OCI-LY1 (cell line): ENCODE results near the gene BABAM1.

Experiments used
- H2AFZ ChIP-seq: fragments of 200-600 bp; sonication (generic), shearing (Covaris generic); 2 replicates; pipeline ENCODE4 v1.6.0; 2014; ENCODE audit warnings: antibody characterized with exemption, mild to moderate bottlenecking, low read length
- H3F3A ChIP-seq: fragments of 200-600 bp; sonication (generic), shearing (Covaris generic); 2 replicates; pipeline ENCODE4 v1.6.0; 2014; ENCODE audit warnings: mild to moderate bottlenecking, antibody characterized with exemption, low read length, moderate library complexity; ENCODE audit not compliant: insufficient read depth
- H3K27ac ChIP-seq: fragments of 200-600 bp; sonication (generic); 2 replicates; pipeline ENCODE4 v1.5.1; 2014; ENCODE audit warnings: low read length, mixed run types, mild to moderate bottlenecking, low read depth; ENCODE audit not compliant: poor library complexity, severe bottlenecking
- H3K27me3 ChIP-seq: fragments of 200-600 bp; sonication (generic); 2 replicates; pipeline ENCODE4 v1.6.0; 2014; ENCODE audit warnings: antibody characterized with exemption, mild to moderate bottlenecking, low read length, moderate library complexity; ENCODE audit not compliant: insufficient read depth
- H3K36me3 ChIP-seq: fragments of 200-600 bp; sonication (generic); 2 replicates; pipeline ENCODE4 v1.6.1; 2014; ENCODE audit warnings: mild to moderate bottlenecking, antibody characterized with exemption, low read length, moderate library complexity, mixed read lengths; ENCODE audit not compliant: insufficient read depth
- H3K4me1 ChIP-seq: fragments of 200-600 bp; sonication (generic); 2 replicates; pipeline ENCODE4 v1.5.1; 2014; ENCODE audit warnings: mild to moderate bottlenecking, low read length, moderate library complexity; ENCODE audit not compliant: insufficient read depth, severe bottlenecking
- H3K4me2 ChIP-seq: fragments of 200-600 bp; sonication (generic), shearing (Covaris generic); 2 replicates; pipeline ENCODE4 v1.6.1; 2014; ENCODE audit warnings: low read length
- H3K4me3 ChIP-seq: fragments of 200-600 bp; sonication (generic); 2 replicates; pipeline ENCODE4 v1.5.1; 2014; ENCODE audit warnings: low read length, low read depth, mild to moderate bottlenecking, mixed read lengths; ENCODE audit not compliant: poor library complexity, severe bottlenecking
- H3K79me2 ChIP-seq: fragments of 200-600 bp; shearing (Covaris generic); 2 replicates; pipeline ENCODE4 v1.6.1; 2016; ENCODE audit warnings: mixed run types, low read length, mixed read lengths; ENCODE audit not compliant: insufficient read depth
- H3K9ac ChIP-seq: fragments of 200-600 bp; sonication (generic), shearing (Covaris generic); 2 replicates; pipeline ENCODE4 v1.6.1; 2014; ENCODE audit warnings: mild to moderate bottlenecking, low read length, mixed read lengths
- H3K9me2 ChIP-seq: fragments of 200-600 bp; sonication (generic), shearing (Covaris generic); 2 replicates; pipeline ENCODE4 v1.6.1; 2014; ENCODE audit warnings: low read depth, mild to moderate bottlenecking, low read length, mixed read lengths
- H3K9me3 ChIP-seq: fragments of 200-600 bp; shearing (Covaris generic); 2 replicates; pipeline ENCODE4 v1.6.1; 2014; ENCODE audit warnings: low read length, mixed read lengths
- H4K20me1 ChIP-seq: fragments of 200-600 bp; sonication (generic), shearing (Covaris generic); 2 replicates; pipeline ENCODE4 v1.6.0; 2016; ENCODE audit warnings: mild to moderate bottlenecking, low read length; ENCODE audit not compliant: insufficient read depth
- EZH2 ChIP-seq: fragments of 200-600 bp; sonication (generic), shearing (Covaris generic); IDR thresholded peaks from 2 replicates; pipeline ENCODE4 v1.8.0; 2017; ENCODE audit warnings: borderline replicate concordance, mixed run types, mild to moderate bottlenecking, antibody characterized with exemption, low read length, moderate library complexity, mixed read lengths
- TF ChIP-seq, protein P1 (sequence below): fragments of 200-600 bp; sonication (generic), shearing (Covaris generic); IDR thresholded peaks from 2 replicates; pipeline ENCODE4 v1.5.1; 2017; ENCODE audit warnings: mild to moderate bottlenecking, antibody characterized with exemption, low read length, moderate library complexity, mixed read lengths

BABAM1 gene

DNA sequence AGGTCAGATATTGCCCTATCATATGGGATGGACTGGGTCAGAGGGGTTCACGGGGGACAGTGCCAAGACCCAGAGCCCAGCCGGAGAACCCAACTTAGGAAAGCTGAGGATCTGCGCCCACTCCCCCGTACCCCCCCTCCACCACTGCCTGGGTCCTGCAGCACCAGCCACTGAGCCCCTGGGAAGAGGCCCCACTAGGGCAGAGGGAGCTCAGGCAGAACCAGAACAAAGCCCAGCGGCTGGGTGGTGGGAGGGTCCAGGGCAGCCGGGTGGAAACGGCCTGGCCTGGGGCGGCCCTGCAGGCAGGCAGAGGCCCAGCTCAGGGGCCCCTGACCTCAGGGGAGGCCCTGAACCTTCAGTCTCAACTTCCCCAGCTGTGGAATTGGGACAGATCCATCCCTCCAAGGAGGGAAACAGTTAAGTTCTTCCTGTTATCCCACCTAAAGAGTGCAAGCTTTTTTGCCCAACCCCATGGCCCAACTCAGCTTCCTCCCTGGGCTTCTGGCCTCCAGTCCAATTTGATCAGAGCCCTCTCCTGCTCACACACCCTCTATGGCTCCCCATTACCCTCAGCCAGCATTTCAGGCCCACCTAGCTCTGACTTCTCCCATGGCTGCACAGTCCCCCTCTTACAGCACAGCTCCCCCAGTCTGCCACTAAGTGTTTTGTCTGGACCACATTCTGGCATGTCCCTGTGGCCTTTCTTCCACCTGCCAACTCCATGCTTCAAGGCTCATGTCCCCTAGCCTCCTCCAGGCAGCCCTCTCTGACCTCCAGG is 24.6 kb upstream of the BABAM1 start:
- Histone ChIP-seq H3K36me3 (0 out of 2 replicates have a peak, but pooled peaks cover 4% of the 10 kb centered on the region), H2AFZ (no peak overlapping the region), H4K20me1 (no peaks in the 10 kb centered on the region), H3K27me3 (no peaks in the 10 kb centered on the region), H3K4me3 (no peak overlapping the region), H3K79me2 (no peaks in the 10 kb centered on the region), H3K9me2 (no peaks in the 10 kb centered on the region), H3K4me1 (peaks cover 36% of the 10 kb centered on the region), H3F3A (no peaks in the 10 kb centered on the region), H3K27ac (peak overlapping the region; percentile 59), H3K4me2 (peak overlapping the region; percentile 79; the same call in 1 of the 2 replicates), H3K9ac (no peak overlapping the region; the same call in 1 of the 2 replicates), H3K9me3 (no peaks in the 10 kb centered on the region)
- TF ChIP-seq EZH2, result no peak
- TF ChIP-seq, protein P1, sequence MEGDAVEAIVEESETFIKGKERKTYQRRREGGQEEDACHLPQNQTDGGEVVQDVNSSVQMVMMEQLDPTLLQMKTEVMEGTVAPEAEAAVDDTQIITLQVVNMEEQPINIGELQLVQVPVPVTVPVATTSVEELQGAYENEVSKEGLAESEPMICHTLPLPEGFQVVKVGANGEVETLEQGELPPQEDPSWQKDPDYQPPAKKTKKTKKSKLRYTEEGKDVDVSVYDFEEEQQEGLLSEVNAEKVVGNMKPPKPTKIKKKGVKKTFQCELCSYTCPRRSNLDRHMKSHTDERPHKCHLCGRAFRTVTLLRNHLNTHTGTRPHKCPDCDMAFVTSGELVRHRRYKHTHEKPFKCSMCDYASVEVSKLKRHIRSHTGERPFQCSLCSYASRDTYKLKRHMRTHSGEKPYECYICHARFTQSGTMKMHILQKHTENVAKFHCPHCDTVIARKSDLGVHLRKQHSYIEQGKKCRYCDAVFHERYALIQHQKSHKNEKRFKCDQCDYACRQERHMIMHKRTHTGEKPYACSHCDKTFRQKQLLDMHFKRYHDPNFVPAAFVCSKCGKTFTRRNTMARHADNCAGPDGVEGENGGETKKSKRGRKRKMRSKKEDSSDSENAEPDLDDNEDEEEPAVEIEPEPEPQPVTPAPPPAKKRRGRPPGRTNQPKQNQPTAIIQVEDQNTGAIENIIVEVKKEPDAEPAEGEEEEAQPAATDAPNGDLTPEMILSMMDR, result no peak

DNA sequence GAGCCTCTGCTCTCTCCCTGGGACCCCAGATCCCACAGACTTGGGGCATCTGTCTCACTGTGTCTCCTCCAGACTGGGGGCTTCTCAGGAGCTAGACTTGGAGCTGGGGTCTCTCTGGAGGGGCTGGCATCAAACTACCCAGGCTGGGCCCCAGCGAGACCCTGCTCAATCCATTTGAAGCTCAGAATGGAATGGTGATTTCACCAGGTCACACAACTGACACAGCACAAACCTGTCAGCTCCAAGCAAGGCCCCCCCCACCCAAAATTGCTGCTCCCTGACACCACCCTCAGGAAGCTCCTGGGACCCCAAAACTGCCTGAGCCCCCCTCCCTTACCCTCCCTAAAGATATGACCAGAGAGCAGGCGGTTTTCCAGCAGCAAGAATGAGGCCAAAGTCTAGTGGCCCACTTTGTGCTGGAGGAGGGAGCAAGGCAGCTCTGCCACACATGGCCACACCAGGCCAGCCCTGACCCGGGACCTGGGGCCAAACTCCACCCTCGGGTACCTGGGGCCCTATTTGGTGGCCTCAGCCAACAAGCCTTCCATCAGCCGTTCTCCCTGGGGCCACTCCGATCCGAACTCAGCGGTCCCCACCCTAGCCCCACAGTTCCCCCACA is 23.9 kb upstream of the BABAM1 start:
- H3K4me1 ChIP-seq, result peaks cover 36% of the 10 kb centered on the region
- H3K4me3 ChIP-seq, result peak overlapping the region; percentile 66
- H3K27me3 ChIP-seq, result no peaks in the 10 kb centered on the region
- no peak overlapping the region for H2AFZ ChIP-seq
- H4K20me1 ChIP-seq, result no peaks in the 10 kb centered on the region
- peak overlapping the region; percentile 51; the same call in 1 of the 2 replicates for H3K9ac ChIP-seq
- H3K79me2 ChIP-seq, result no peaks in the 10 kb centered on the region
- no peak for TF ChIP-seq EZH2
- TF ChIP-seq, protein P1, result no peak
- H3F3A ChIP-seq, result no peaks in the 10 kb centered on the region
- peak overlapping the region; percentile 59 for H3K27ac ChIP-seq
- H3K36me3 ChIP-seq, result 0 out of 2 replicates have a peak, but pooled peaks cover 4% of the 10 kb centered on the region
- peak overlapping the region; percentile 79 for H3K4me2 ChIP-seq
- H3K9me3 ChIP-seq, result no peaks in the 10 kb centered on the region
- no peaks in the 10 kb centered on the region for H3K9me2 ChIP-seq

DNA sequence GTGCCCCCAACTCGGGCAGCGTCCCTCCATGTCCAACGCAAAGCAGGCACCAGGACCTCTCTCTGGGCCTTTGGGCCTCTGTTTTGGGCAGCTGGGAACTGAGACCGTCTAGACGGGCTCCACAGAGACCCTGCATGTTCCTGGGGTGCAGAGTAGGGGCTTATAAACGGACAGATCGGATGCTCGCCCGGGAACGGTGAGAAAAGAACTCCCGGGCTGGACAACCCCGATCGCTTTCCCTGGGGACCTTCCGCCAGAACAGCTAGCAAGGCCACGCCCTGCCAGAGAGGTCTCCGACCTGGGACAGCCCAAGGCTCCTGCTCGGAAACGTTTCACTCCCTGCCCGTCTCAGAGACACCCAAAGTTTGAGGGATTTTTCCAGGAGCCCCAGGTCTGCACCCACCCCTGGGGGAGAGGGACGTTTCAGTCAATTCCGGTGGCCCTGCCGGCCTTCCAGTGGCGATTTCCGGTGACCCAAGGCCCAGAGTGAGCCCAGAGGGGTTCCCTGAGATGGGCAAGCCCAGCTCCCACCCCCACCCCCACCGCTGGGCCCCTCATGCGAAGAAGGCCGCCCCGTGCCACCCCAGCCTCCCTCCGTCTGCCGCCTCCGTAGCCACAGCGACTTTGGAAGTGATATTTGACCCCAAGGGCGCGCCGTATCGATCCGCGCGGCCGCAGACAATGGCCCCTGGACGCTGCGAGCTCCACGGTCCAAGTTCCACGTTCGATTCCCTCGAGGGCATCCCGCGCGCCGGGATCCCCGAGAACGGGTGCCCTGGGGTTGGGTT is 23.2 kb upstream of the BABAM1 start:
- Histone ChIP-seq H3K4me3 (peak overlapping the region; percentile 66), H3K36me3 (0 out of 2 replicates have a peak, but pooled peaks cover 4% of the 10 kb centered on the region), H3K9me2 (no peaks in the 10 kb centered on the region), H3K4me1 (peaks cover 36% of the 10 kb centered on the region), H3K27me3 (no peaks in the 10 kb centered on the region), H3F3A (no peaks in the 10 kb centered on the region), H3K79me2 (no peaks in the 10 kb centered on the region), H4K20me1 (no peaks in the 10 kb centered on the region), H3K9me3 (no peaks in the 10 kb centered on the region), H3K9ac (peak overlapping the region; percentile 51), H3K4me2 (peak overlapping the region; percentile 79), H3K27ac (peak overlapping the region; percentile 59), H2AFZ (no peak overlapping the region)
- TF ChIP-seq, protein P1, result no peak
- TF ChIP-seq EZH2, result no peak
